Osteoblast (primary cell): ENCODE measurements around the gene GALNT9. TPM values are rescaled to one million over a fixed set of nuclear protein-coding genes. Genes with fewer than 3 reads are reported as not detected.

Experiments used
- DNase-seq: peaks from one replicate; pipeline ENCODE4 v3.0.0; 2011; ENCODE audit warnings: low spot score, mixed read lengths; ENCODE audit not compliant: insufficient read length; ENCODE audit errors: missing footprints
- H2AFZ ChIP-seq: 2 replicates; pipeline ENCODE4 v1.6.0; 2011; ENCODE audit warnings: mild to moderate bottlenecking, low read length
- H3K27ac ChIP-seq: 2 replicates; pipeline ENCODE4 v1.5.1; 2011; ENCODE audit warnings: mild to moderate bottlenecking, low read depth, low read length, moderate library complexity
- H3K27me3 ChIP-seq: 2 replicates; pipeline ENCODE4 v1.6.0; 2012; ENCODE audit warnings: mild to moderate bottlenecking, control low read depth, inconsistent platforms, low read length, moderate library complexity; ENCODE audit not compliant: insufficient read depth
- H3K36me3 ChIP-seq: 2 replicates; pipeline ENCODE4 v1.5.1; 2011; ENCODE audit warnings: mild to moderate bottlenecking, low read length, control low read depth, moderate library complexity; ENCODE audit not compliant: insufficient read depth
- H3K4me1 ChIP-seq: 2 replicates; pipeline ENCODE4 v1.5.1; 2011; ENCODE audit warnings: mild to moderate bottlenecking, low read length, control low read depth, moderate library complexity; ENCODE audit not compliant: insufficient read depth
- H3K4me2 ChIP-seq: 2 replicates; pipeline ENCODE4 v1.6.0; 2011; ENCODE audit warnings: mild to moderate bottlenecking, low read length; ENCODE audit not compliant: insufficient read depth
- H3K4me3 ChIP-seq: fragments of 200-600 bp; sonication (generic); 3 replicates; pipeline ENCODE4 v1.5.1; 2012; ENCODE audit warnings: mild to moderate bottlenecking, low read length, inconsistent platforms; ENCODE audit not compliant: insufficient read depth
- H3K79me2 ChIP-seq: 2 replicates; pipeline ENCODE4 v1.6.0; 2012; ENCODE audit warnings: mild to moderate bottlenecking, low read length, control low read depth, inconsistent platforms; ENCODE audit not compliant: insufficient read depth
- H3K9me3 ChIP-seq: 2 replicates; pipeline ENCODE4 v1.5.1; 2011; ENCODE audit warnings: low read depth, low read length, control low read depth
- H4K20me1 ChIP-seq: 2 replicates; pipeline ENCODE4 v1.6.0; 2012; ENCODE audit warnings: mild to moderate bottlenecking, low read length, control low read depth; ENCODE audit not compliant: insufficient read depth
- total RNA-seq: library from RNA; depleted of rRNA; stranded (reverse); fragments of >200 nt; gene quantifications from 2 replicates; pipeline ENCODE4 v1.2.3, GENCODE V29; 2012
- TF ChIP-seq, protein P1 (sequence below): IDR thresholded peaks from 2 replicates; pipeline ENCODE4 v1.5.1; 2011; ENCODE audit warnings: mild to moderate bottlenecking, low read depth, low read length, moderate library complexity; ENCODE audit errors: extremely low read depth

GALNT9 gene
- total RNA-seq, 1 donor = 0.36 TPM

DNA sequence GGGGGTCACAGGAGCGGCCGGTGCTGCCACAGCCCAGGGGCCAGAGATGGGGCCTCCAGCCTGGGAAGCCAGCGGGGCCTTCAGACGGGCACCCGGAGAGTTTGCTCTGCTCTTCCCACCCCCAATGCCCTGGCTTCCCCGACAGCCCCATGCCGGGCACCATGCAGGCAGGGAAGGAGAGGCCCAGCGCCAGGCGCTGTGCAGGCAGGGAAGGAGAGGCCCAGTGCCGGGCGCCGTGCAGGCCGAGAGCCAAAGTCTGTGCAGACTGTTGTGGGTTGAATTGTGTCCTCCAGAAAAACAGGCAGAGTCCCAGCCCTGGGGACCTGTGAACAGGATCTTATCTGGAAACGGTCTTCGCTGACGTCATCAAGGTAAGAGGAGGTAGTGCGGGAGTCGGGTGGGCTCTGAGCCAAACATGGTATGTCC is 34.3 kb downstream of the GALNT9 start:
- TF ChIP-seq, protein P1, sequence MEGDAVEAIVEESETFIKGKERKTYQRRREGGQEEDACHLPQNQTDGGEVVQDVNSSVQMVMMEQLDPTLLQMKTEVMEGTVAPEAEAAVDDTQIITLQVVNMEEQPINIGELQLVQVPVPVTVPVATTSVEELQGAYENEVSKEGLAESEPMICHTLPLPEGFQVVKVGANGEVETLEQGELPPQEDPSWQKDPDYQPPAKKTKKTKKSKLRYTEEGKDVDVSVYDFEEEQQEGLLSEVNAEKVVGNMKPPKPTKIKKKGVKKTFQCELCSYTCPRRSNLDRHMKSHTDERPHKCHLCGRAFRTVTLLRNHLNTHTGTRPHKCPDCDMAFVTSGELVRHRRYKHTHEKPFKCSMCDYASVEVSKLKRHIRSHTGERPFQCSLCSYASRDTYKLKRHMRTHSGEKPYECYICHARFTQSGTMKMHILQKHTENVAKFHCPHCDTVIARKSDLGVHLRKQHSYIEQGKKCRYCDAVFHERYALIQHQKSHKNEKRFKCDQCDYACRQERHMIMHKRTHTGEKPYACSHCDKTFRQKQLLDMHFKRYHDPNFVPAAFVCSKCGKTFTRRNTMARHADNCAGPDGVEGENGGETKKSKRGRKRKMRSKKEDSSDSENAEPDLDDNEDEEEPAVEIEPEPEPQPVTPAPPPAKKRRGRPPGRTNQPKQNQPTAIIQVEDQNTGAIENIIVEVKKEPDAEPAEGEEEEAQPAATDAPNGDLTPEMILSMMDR = no peak

DNA sequence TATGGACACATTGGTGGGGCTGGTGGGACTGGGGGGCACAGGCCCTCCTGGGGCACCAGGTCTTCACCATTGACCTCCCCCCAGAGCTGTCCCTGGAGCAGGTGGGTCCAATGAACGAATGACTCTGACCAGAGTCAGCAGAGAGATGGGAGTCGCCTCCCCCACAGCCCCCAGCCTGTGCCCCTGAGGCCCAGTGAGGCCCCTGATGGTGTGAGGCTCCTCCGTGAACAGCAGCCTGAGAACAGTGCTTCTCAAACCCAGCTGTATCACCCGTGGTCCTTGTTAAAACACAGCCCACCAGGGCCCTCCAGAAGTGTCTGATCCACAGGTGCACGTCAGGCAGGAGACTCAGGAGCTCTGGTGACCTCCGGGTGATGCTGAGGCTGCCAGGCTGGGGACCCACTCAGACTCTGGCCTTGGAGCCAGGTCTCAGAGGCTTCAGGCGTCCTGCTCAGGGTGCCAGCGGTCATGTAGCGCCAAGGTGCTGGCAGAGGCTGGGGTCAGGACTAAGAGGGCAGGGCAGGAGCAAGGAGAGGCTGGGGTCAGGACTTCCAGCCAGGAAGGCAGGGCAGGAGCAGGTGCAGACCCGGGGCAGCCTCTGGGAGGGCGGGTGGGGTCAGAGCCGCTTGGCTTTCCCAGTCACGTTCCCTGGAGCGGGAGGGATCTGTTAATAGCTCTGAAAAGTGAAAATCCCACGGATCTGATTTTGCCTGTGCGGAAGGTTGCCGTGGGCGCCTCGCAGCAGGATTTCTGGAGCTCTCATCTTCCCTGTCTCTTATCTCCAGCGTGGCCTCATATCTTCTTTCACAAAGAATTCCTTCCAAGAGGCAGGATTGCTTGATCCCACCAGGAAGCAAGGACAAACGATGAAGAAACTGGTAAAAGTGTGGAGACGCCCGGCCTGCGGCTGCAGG is 35.0 kb downstream of the GALNT9 start:
- no peaks in the 10 kb centered on the region for H3K9me3 ChIP-seq
- H3K27ac ChIP-seq = no peak overlapping the region
- no peak overlapping the region for H3K4me2 ChIP-seq
- H3K27me3 ChIP-seq = peaks cover 3% of the 10 kb centered on the region
- no peak overlapping the region for H2AFZ ChIP-seq
- no peaks in the 10 kb centered on the region for H3K4me1 ChIP-seq
- H3K4me3 ChIP-seq = no peak overlapping the region
- no peaks in the 10 kb centered on the region for H4K20me1 ChIP-seq
- H3K36me3 ChIP-seq = no peaks in the 10 kb centered on the region
- DNase-seq = no peak
- TF ChIP-seq, protein P1 = no peak
- H3K79me2 ChIP-seq = no peaks in the 10 kb centered on the region

More for the DNA sequence above, 34.3 kb downstream of the GALNT9 start:
- Histone ChIP-seq H3K36me3 (no peaks in the 10 kb centered on the region), H3K4me2 (no peak overlapping the region), H4K20me1 (no peaks in the 10 kb centered on the region), H3K9me3 (no peaks in the 10 kb centered on the region), H3K27me3 (peaks cover 3% of the 10 kb centered on the region), H3K4me3 (no peak overlapping the region), H3K27ac (no peak overlapping the region), H3K4me1 (no peaks in the 10 kb centered on the region), H2AFZ (no peak overlapping the region), H3K79me2 (no peaks in the 10 kb centered on the region)
- DNase-seq = no peak

DNA sequence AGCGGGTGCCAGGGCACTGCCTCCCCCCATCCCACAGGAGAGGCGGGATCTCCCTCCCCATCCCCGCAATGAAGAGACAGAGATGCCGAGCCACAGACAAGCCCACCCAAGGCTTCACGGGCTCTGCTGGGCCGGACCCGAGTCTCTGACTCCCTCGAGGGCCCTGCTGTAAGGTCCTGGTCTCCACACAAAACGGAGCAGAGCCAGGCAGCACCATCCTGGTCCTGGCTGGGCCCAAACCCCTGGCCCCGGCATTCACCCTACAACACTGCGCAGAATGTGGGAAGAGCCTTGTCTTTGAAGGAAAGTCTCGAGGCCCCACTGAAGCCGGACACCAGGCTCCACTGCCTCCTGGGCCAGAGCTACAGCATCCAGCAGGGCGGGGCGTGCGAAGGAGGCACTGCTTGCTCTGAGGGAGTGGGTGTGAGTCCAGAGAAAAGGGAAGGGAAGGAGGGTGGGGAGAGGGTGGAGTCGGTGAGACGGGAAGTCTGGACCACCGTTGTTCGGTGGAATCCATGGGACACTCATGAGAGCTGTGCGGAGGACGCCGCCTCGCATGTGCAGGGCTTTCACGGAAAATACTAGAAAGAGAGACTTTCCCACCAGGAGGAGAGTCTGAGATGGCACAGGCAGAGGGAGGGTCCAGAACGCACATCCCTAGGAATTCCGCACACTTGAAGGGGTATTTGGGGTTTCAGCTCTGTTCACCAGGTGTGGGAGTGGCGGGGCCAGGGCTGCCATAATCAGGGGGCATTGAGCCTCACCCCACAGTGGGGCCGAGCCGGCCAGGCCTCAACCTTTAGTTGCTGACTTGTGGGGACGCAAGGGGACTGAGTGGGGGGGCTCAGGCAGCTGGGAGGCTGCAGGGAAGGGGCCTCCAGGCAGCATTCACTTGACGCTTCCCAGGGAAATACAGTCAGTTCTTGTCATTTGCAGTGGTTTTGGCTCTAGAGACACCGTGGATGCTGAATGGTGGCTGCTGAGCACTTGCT is 36.8 kb downstream of the GALNT9 start:
- H3K36me3 ChIP-seq = no peaks in the 10 kb centered on the region
- H3K9me3 ChIP-seq = no peaks in the 10 kb centered on the region
- TF ChIP-seq, protein P1 = no peak
- no peak overlapping the region for H3K27ac ChIP-seq
- H3K4me1 ChIP-seq = no peaks in the 10 kb centered on the region
- peaks cover 8% of the 10 kb centered on the region for H3K27me3 ChIP-seq
- DNase-seq = no peak
- H4K20me1 ChIP-seq = no peaks in the 10 kb centered on the region
- no peaks in the 10 kb centered on the region for H3K79me2 ChIP-seq
- no peak overlapping the region for H2AFZ ChIP-seq
- H3K4me2 ChIP-seq = no peak overlapping the region
- no peak overlapping the region for H3K4me3 ChIP-seq
